Neutrophil (primary cell): ENCODE measurements around the gene LTBP2.

Source experiments
- H3K27ac ChIP-seq: fragments of 200-600 bp; sonication (generic); 2 replicates; pipeline ENCODE4 v1.5.1; 2016; ENCODE audit warnings: mild to moderate bottlenecking, moderate library complexity
- H3K27me3 ChIP-seq: fragments of 200-600 bp; sonication (generic); 2 replicates; pipeline ENCODE4 v1.6.0; 2016; ENCODE audit warnings: mild to moderate bottlenecking
- H3K36me3 ChIP-seq: fragments of 200-600 bp; sonication (generic); 2 replicates; pipeline ENCODE4 v1.5.1; 2017
- H3K4me1 ChIP-seq, 2 experiments: fragments of 200-600 bp in 1 of 2; sonication (generic) in 1 of 2; 1 replicate in 1 of 2; 2 replicates in 1 of 2; pipeline versions ENCODE4 v1.5.1 to v1.6.1; 2013 to 2016; ENCODE audit warnings: low read depth in 1 of 2, low read length in 1 of 2, mild to moderate bottlenecking in 1 of 2, moderate library complexity in 1 of 2; ENCODE audit not compliant: control insufficient read depth in 1 of 2, insufficient read depth in 1 of 2
- H3K4me3 ChIP-seq, 2 experiments: fragments of 200-600 bp in 1 of 2; sonication (generic) in 1 of 2; 1 replicate in 1 of 2; 2 replicates in 1 of 2; pipeline ENCODE4 v1.5.1; 2013 to 2016; ENCODE audit warnings: low read depth in 1 of 2, low read length in 1 of 2, mild to moderate bottlenecking in 1 of 2, moderate library complexity in 1 of 2
- H3K9me3 ChIP-seq: fragments of 200-600 bp; sonication (generic); 2 replicates; pipeline ENCODE4 v1.5.1; 2016
- CTCF ChIP-seq: fragments of 200-600 bp; sonication (generic); IDR thresholded peaks from 2 replicates; pipeline ENCODE4 v1.5.1; 2016; ENCODE audit warnings: antibody characterized with exemption

LTBP2 gene

GRCh38 chr14:74495356-74495755 is 116.7 kb downstream of the LTBP2 start:
- H3K27me3 ChIP-seq = peaks cover 11% of the 10 kb centered on the region
- H3K4me3 ChIP-seq = no peak overlapping the region
- H3K4me1 ChIP-seq = peaks cover 17 to 20% of the 10 kb centered on the region in 2 experiments
- H3K9me3 ChIP-seq = no peaks in the 10 kb centered on the region
- H3K36me3 ChIP-seq = peaks cover 3% of the 10 kb centered on the region
- TF ChIP-seq CTCF = no peak
- no peak overlapping the region for H3K27ac ChIP-seq

- Histone ChIP-seq H3K36me3 (no peaks in the 10 kb centered on the region), H3K27ac (peak within 1 kb of the TSS; percentile 93), H3K4me1 (peaks cover 17 to 20% of the 10 kb centered on the region in 2 experiments), H3K9me3 (no peaks in the 10 kb centered on the region), H3K27me3 (peaks cover 11% of the 10 kb centered on the region), H3K4me3 (peak within 1 kb of the TSS; percentile 96 to 98)
- peak; percentile 52 for TF ChIP-seq CTCF
Observed at GRCh38 chr14:74493343-74494261, 118.4 kb downstream of the LTBP2 start, which contains the start of gene ISCA2. Gene ISCA2 (plus strand): TSS chr14:74493765. CDS start chr14:74493775, 10 bp downstream.

GRCh38 chr14:74492776-74493342 is 119.2 kb downstream of the LTBP2 start, which contains the start of gene NPC2:
Gene NPC2 (minus strand): TSS chr14:74493305. CDS start chr14:74493274, 31 bp downstream.
- Histone ChIP-seq H3K4me3 (peak within 1 kb of the TSS; percentile 96 to 98), H3K9me3 (no peaks in the 10 kb centered on the region), H3K36me3 (no peaks in the 10 kb centered on the region), H3K4me1 (peaks cover 17 to 20% of the 10 kb centered on the region in 2 experiments), H3K27me3 (peaks cover 11% of the 10 kb centered on the region), H3K27ac (peak within 1 kb of the TSS; percentile 93)
- TF ChIP-seq CTCF = no peak

GRCh38 chr14:74491956-74492775 is 119.9 kb downstream of the LTBP2 start:
- Histone ChIP-seq H3K4me3 (peak overlapping the region; percentile 88 to 98), H3K27me3 (peaks cover 11% of the 10 kb centered on the region), H3K4me1 (peaks cover 17 to 20% of the 10 kb centered on the region in 2 experiments), H3K36me3 (no peaks in the 10 kb centered on the region), H3K27ac (peak overlapping the region; percentile 93), H3K9me3 (no peaks in the 10 kb centered on the region)
- no peak for TF ChIP-seq CTCF

- TF ChIP-seq CTCF = no peak
- H3K4me3 ChIP-seq = no peak overlapping the region
Observed at GRCh38 chr14:74490486-74490885, 121.6 kb downstream of the LTBP2 start.

More at GRCh38 chr14:74490486-74490885, 121.6 kb downstream of the LTBP2 start:
- H3K27ac ChIP-seq = no peak overlapping the region
- no peaks in the 10 kb centered on the region for H3K9me3 ChIP-seq
- H3K4me1 ChIP-seq = peaks cover 17 to 20% of the 10 kb centered on the region in 2 experiments
- H3K27me3 ChIP-seq = peaks cover 11% of the 10 kb centered on the region
- H3K36me3 ChIP-seq = peaks cover 4% of the 10 kb centered on the region
